ENCODE measurements around the gene SRF.

Gene SRF

DNA sequence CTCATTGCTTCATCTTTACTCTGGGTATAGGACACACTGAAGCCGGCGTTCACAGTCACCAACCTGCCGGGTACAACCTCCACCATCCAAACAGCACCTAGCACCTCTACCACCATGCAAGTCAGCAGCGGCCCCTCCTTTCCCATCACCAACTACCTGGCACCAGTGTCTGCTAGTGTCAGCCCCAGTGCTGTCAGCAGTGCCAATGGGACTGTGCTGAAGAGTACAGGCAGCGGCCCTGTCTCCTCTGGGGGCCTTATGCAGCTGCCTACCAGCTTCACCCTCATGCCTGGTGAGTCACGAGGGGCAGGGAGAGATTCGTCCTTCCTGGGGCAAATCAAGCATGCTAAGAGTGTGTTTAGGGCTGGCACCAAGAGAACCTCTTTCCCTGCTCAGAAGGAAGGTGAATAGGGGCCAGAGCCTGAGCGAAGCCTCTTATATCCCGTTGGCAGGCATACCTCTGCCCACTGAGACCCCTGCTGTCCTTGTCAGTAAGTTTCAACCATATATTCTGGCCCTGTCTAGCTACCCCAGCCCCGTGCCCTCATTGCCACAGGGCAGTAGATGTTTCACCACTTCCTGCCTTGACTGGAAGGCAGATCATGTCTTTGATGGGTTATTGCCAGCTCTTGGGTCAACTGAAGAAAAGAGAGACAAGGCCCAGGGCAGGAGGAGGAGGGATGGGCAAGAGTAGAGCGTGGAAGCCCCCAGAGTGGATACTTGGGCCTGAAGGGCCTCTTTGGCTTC is 4.8 kb downstream of the SRF start:
- TF ChIP-seq, protein P1, sequence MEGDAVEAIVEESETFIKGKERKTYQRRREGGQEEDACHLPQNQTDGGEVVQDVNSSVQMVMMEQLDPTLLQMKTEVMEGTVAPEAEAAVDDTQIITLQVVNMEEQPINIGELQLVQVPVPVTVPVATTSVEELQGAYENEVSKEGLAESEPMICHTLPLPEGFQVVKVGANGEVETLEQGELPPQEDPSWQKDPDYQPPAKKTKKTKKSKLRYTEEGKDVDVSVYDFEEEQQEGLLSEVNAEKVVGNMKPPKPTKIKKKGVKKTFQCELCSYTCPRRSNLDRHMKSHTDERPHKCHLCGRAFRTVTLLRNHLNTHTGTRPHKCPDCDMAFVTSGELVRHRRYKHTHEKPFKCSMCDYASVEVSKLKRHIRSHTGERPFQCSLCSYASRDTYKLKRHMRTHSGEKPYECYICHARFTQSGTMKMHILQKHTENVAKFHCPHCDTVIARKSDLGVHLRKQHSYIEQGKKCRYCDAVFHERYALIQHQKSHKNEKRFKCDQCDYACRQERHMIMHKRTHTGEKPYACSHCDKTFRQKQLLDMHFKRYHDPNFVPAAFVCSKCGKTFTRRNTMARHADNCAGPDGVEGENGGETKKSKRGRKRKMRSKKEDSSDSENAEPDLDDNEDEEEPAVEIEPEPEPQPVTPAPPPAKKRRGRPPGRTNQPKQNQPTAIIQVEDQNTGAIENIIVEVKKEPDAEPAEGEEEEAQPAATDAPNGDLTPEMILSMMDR (IDR thresholded peaks at IDR 0.05; ENCODE audit: low read length), result no peak
- TF ChIP-seq EZH2 (IDR thresholded peaks at IDR 0.05; ENCODE audit: borderline replicate concordance, low read length), result no peak
- H3K9me2 ChIP-seq (ENCODE audit: low read depth, low read length), result no peaks in the 10 kb centered on the region
- H2AFZ ChIP-seq (ENCODE audit: low read length), result no peak overlapping the region
- peaks cover 18% of the 10 kb centered on the region for H3K79me2 ChIP-seq (ENCODE audit: insufficient read depth, low read length)
- no peak overlapping the region for H3K4me2 ChIP-seq (ENCODE audit: low read length)
- no peaks in the 10 kb centered on the region for H3K27me3 ChIP-seq (ENCODE audit: insufficient read depth, low read length)
- H3K9ac ChIP-seq (ENCODE audit: low read length), result no peak overlapping the region
- H3K27ac ChIP-seq (ENCODE audit: low read depth, low read length, poor library complexity, severe bottlenecking), result no peak overlapping the region
- no peaks in the 10 kb centered on the region; the same call in 1 of the 2 replicates for H3F3A ChIP-seq (ENCODE audit: insufficient read depth, low read length)
- H4K20me1 ChIP-seq (ENCODE audit: insufficient read depth, low read length), result no peaks in the 10 kb centered on the region
- peaks cover 48% of the 10 kb centered on the region for H3K36me3 ChIP-seq (ENCODE audit: insufficient read depth, low read length)
- H3K4me1 ChIP-seq (ENCODE audit: insufficient read depth, low read length, severe bottlenecking), result peaks cover 29% of the 10 kb centered on the region
- H3K9me3 ChIP-seq (ENCODE audit: low read length), result no peaks in the 10 kb centered on the region
- no peak overlapping the region for H3K4me3 ChIP-seq (ENCODE audit: low read depth, low read length, poor library complexity, severe bottlenecking)

DNA sequence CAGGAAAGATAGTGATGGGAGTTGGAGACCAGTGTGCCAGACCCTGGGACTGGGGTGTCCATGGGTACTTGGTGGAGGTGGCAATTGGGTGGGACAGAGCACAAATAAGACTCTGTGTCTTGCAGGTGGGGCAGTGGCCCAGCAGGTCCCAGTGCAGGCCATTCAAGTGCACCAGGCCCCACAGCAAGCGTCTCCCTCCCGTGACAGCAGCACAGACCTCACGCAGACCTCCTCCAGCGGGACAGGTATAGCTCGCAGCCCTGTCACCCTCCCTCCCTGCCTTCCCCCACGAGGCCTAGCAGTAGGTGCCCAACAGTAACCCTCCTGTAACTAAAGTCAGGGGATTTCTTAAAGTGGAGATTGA is 5.3 kb downstream of the SRF start:
- H3K9me3 ChIP-seq (ENCODE audit: low read length), result no peaks in the 10 kb centered on the region
- peaks cover 34% of the 10 kb centered on the region for H3K4me1 ChIP-seq (ENCODE audit: insufficient read depth, low read length, severe bottlenecking)
- peaks cover 18% of the 10 kb centered on the region for H3K79me2 ChIP-seq (ENCODE audit: insufficient read depth, low read length)
- H3K27ac ChIP-seq (ENCODE audit: low read depth, low read length, poor library complexity, severe bottlenecking), result no peak overlapping the region
- H3K4me2 ChIP-seq (ENCODE audit: low read length), result no peak overlapping the region
- H3K36me3 ChIP-seq (ENCODE audit: insufficient read depth, low read length), result peaks cover 50% of the 10 kb centered on the region
- no peaks in the 10 kb centered on the region; the same call in 1 of the 2 replicates for H3F3A ChIP-seq (ENCODE audit: insufficient read depth, low read length)
- no peaks in the 10 kb centered on the region for H3K9me2 ChIP-seq (ENCODE audit: low read depth, low read length)
- H3K27me3 ChIP-seq (ENCODE audit: insufficient read depth, low read length), result no peaks in the 10 kb centered on the region
- H4K20me1 ChIP-seq (ENCODE audit: insufficient read depth, low read length), result no peaks in the 10 kb centered on the region
- no peak overlapping the region for H2AFZ ChIP-seq (ENCODE audit: low read length)
- no peak overlapping the region for H3K9ac ChIP-seq (ENCODE audit: low read length)
- H3K4me3 ChIP-seq (ENCODE audit: low read depth, low read length, poor library complexity, severe bottlenecking), result no peak overlapping the region
- no peak for TF ChIP-seq EZH2 (IDR thresholded peaks at IDR 0.05; ENCODE audit: borderline replicate concordance, low read length)
- TF ChIP-seq, protein P1 (IDR thresholded peaks at IDR 0.05; ENCODE audit: low read length), result no peak

DNA sequence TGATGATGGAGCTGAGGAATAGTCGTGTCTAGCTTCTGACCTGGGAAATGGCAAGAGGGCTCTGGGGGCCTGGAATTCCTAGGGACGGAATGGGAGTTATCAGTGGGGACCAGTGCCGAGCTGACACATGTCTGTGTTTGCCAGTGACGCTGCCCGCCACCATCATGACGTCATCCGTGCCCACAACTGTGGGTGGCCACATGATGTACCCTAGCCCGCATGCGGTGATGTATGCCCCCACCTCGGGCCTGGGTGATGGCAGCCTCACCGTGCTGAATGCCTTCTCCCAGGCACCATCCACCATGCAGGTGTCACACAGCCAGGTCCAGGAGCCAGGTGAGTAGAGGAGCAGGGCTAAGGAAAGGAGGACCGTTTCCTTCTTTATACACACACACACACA is 7.1 kb downstream of the SRF start:
- Histone ChIP-seq H4K20me1 (ENCODE audit: insufficient read depth, low read length) (no peaks in the 10 kb centered on the region), H3K27ac (ENCODE audit: low read depth, low read length, poor library complexity, severe bottlenecking) (no peak overlapping the region), H2AFZ (ENCODE audit: low read length) (no peak overlapping the region), H3K9me2 (ENCODE audit: low read depth, low read length) (no peaks in the 10 kb centered on the region), H3K4me1 (ENCODE audit: insufficient read depth, low read length, severe bottlenecking) (peaks cover 40% of the 10 kb centered on the region), H3K79me2 (ENCODE audit: insufficient read depth, low read length) (peaks cover 3% of the 10 kb centered on the region), H3K27me3 (ENCODE audit: insufficient read depth, low read length) (no peaks in the 10 kb centered on the region), H3K4me3 (ENCODE audit: low read depth, low read length, poor library complexity, severe bottlenecking) (no peak overlapping the region), H3K9ac (ENCODE audit: low read length) (no peak overlapping the region), H3F3A (ENCODE audit: insufficient read depth, low read length) (no peaks in the 10 kb centered on the region; the same call in 1 of the 2 replicates), H3K36me3 (ENCODE audit: insufficient read depth, low read length) (peaks cover 50% of the 10 kb centered on the region), H3K9me3 (ENCODE audit: low read length) (no peaks in the 10 kb centered on the region), H3K4me2 (ENCODE audit: low read length) (no peak overlapping the region)
- TF ChIP-seq, protein P1 (IDR thresholded peaks at IDR 0.05; ENCODE audit: low read length), result no peak
- no peak for TF ChIP-seq EZH2 (IDR thresholded peaks at IDR 0.05; ENCODE audit: borderline replicate concordance, low read length)

Data from OCI-LY1 (cell line).